Activated T-helper 2 cell treated with anti-CD3 and anti-CD28 coated beads, Interferon-gamma antibody, Interleukin-2, Interleukin-4, amounts not matched to agents 10 μg/mL and 5 μg/mL and 100 μg/mL, durations not matched to agents 14 hours and 24 hours and 36 hours (primary cell): Measurements from ENCODE around the gene SRGAP2C. TPM values are rescaled to one million over a fixed set of nuclear protein-coding genes. Genes with fewer than 3 reads are reported as not detected.
"Not testable (repeated sequence)": the region's sequence is repeated elsewhere in the genome, so short reads cannot be mapped to it uniquely, and the experiment has no call there.

Source experiments
- DNase-seq: peaks from one replicate; pipeline ENCODE4 v3.0.0; 2021; ENCODE audit warnings: low spot score
- H3K27ac Mint-ChIP-seq: one replicate; pipeline ENCODE4 v1.8.0; 2021; ENCODE audit warnings: mixed read lengths
- H3K27me3 Mint-ChIP-seq: one replicate; pipeline ENCODE4 v1.8.0; 2021; ENCODE audit warnings: low read depth, mixed read lengths
- H3K36me3 Mint-ChIP-seq: one replicate; pipeline ENCODE4 v1.8.0; 2021; ENCODE audit warnings: low read depth, mixed read lengths
- H3K4me1 Mint-ChIP-seq: one replicate; pipeline ENCODE4 v1.8.0; 2021; ENCODE audit warnings: low read depth, mixed read lengths
- H3K4me3 Mint-ChIP-seq: one replicate; pipeline ENCODE4 v1.8.0; 2021; ENCODE audit warnings: low read depth, mild to moderate bottlenecking, moderate library complexity, mixed read lengths
- H3K9me3 Mint-ChIP-seq: one replicate; pipeline ENCODE4 v1.8.0; 2021; ENCODE audit warnings: mixed read lengths
- intact Hi-C: fragments of 100-400 bp; cut with micrococcal nuclease; formaldehyde crosslinking; loops from one replicate; pipeline ENCODE4 v1.15.1; 2023
- total RNA-seq: library from RNA; stranded (reverse); gene quantifications from 2 replicates; pipeline ENCODE4 v1.2.3, GENCODE V29; 2022

Gene SRGAP2C
- total RNA-seq, 1 donor from 2014 or later = 51.6 TPM

- H3K4me3 Mint-ChIP-seq, H3K27ac Mint-ChIP-seq, H3K4me1 Mint-ChIP-seq, H3K27me3 Mint-ChIP-seq, DNase-seq, intact Hi-C loops, H3K36me3 Mint-ChIP-seq, H3K9me3 Mint-ChIP-seq: not testable (repeated sequence)
Measured at GRCh38 chr1:121317491-121318468, 133.0 kb downstream of the SRGAP2C start.

DNA sequence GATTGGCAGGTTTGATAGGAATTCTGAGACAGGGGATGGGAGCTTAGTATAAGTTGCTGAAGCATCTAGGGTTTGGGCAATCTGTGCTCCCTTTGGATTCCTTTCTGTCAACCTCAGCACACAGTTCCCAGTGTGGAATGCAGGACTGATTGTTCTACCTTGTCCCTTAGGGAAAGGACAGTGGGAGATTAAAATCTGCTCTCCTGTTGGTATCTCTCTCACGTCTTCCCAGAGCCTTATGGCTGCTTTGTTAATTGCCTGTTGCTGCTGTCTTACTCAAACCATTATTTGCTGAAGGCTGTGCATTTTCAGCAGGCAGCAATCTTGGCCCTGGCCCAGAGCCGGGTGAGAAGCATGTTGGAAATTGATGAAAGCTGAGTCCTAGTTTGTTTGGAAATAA lies 133.9 kb downstream of the SRGAP2C start:
- H3K27me3 Mint-ChIP-seq, H3K4me3 Mint-ChIP-seq, H3K9me3 Mint-ChIP-seq, H3K4me1 Mint-ChIP-seq, H3K36me3 Mint-ChIP-seq, intact Hi-C loops, H3K27ac Mint-ChIP-seq, DNase-seq: not testable (repeated sequence)

GRCh38 chr1:121321660-121322059 lies 136.9 kb downstream of the SRGAP2C start:
- H3K9me3 Mint-ChIP-seq, H3K4me3 Mint-ChIP-seq, intact Hi-C loops, H3K36me3 Mint-ChIP-seq, H3K27ac Mint-ChIP-seq, H3K4me1 Mint-ChIP-seq, H3K27me3 Mint-ChIP-seq, DNase-seq: not testable (repeated sequence)

DNA sequence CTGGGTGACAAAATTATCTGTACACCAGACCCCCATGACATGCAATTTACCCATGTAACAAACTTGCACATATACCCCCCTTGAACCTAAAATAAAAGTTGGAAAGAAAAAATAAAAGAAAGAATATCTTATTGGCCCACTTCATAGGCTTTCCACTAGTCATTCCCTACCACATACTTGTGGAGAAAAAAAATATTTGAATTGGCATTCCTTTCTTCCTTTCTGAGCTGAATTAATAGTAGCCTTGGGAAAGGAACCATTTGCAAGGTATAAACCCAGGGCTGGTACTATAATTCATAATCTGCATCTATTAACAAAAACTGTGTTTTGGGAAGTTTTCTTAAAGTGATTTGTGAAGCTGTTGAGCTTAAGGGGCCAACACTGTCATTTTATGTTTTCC lies 140.0 kb downstream of the SRGAP2C start:
- H3K4me3 Mint-ChIP-seq, DNase-seq, H3K27ac Mint-ChIP-seq, H3K9me3 Mint-ChIP-seq, H3K36me3 Mint-ChIP-seq, H3K27me3 Mint-ChIP-seq, H3K4me1 Mint-ChIP-seq, intact Hi-C loops: not testable (repeated sequence)

GRCh38 chr1:121332141-121332540 lies 147.4 kb downstream of the SRGAP2C start:
- H3K4me1 Mint-ChIP-seq, DNase-seq, intact Hi-C loops, H3K9me3 Mint-ChIP-seq, H3K27ac Mint-ChIP-seq, H3K36me3 Mint-ChIP-seq, H3K27me3 Mint-ChIP-seq, H3K4me3 Mint-ChIP-seq: not testable (repeated sequence)

GRCh38 chr1:121332599-121333562 lies 148.1 kb downstream of the SRGAP2C start:
- H3K4me3 Mint-ChIP-seq, H3K27ac Mint-ChIP-seq, H3K9me3 Mint-ChIP-seq, H3K36me3 Mint-ChIP-seq, intact Hi-C loops, H3K4me1 Mint-ChIP-seq, H3K27me3 Mint-ChIP-seq, DNase-seq: not testable (repeated sequence)

DNA sequence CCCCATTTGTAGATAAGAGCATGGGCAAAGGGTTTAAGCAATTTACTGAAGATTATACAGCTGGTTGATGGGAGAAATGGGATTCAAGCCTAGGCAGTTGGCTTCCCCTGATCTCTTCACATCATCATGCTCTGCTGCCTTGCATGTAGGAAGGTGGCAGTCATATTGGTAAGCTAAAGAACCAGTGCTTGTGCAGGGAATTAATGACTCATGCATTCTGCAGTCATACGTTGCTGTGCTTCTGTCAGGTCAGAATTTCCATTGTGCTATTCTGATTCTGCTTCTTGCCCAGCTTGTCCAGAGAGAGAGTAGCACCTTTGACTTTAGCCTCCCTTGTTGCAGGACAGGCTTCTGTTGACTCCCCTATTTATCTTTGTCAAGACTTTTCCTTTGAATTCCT lies 153.2 kb downstream of the SRGAP2C start:
- H3K27me3 Mint-ChIP-seq, H3K27ac Mint-ChIP-seq, DNase-seq, H3K4me1 Mint-ChIP-seq, intact Hi-C loops, H3K9me3 Mint-ChIP-seq, H3K4me3 Mint-ChIP-seq, H3K36me3 Mint-ChIP-seq: not testable (repeated sequence)

- H3K9me3 Mint-ChIP-seq, H3K27me3 Mint-ChIP-seq, intact Hi-C loops, DNase-seq, H3K4me1 Mint-ChIP-seq, H3K4me3 Mint-ChIP-seq, H3K36me3 Mint-ChIP-seq, H3K27ac Mint-ChIP-seq: not testable (repeated sequence)
Measured at GRCh38 chr1:121339611-121340010, 154.8 kb downstream of the SRGAP2C start.

DNA sequence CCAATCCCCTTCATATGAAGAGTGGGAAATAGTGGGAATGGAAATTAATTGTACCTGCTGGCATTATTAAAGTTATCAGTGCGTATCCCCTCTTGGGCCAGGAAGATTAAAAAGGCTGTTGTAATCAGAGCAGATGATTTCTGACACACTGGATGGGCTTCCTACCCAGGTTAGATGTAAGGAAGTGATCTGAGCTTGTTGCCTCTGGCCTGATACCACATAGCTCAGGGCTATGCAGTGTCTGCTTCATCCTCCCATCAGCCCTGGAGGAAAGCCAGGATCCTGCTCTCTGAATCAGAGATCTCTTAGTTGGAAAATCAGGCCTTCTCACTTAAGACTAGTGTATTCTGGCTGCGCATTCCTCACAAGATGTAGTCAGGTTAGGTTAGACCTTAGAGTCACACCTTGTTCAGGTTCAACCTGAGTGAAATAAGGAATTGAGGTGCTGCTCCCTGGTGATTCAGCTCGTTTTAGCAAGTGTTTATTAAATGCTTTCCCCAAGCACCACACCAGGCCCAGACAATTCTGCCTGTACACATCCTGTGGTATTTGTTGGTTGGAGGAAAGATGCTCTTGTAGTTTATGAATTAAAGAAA lies 158.6 kb downstream of the SRGAP2C start:
- H3K27ac Mint-ChIP-seq, H3K4me1 Mint-ChIP-seq, intact Hi-C loops: not testable (repeated sequence)

GRCh38 chr1:121344355-121344754 lies 159.6 kb downstream of the SRGAP2C start:
- intact Hi-C loops, H3K36me3 Mint-ChIP-seq, H3K4me1 Mint-ChIP-seq, H3K9me3 Mint-ChIP-seq, H3K27ac Mint-ChIP-seq, DNase-seq, H3K4me3 Mint-ChIP-seq, H3K27me3 Mint-ChIP-seq: not testable (repeated sequence)

More for the DNA sequence above, 158.6 kb downstream of the SRGAP2C start:
- H3K27me3 Mint-ChIP-seq, H3K36me3 Mint-ChIP-seq, H3K9me3 Mint-ChIP-seq, DNase-seq, H3K4me3 Mint-ChIP-seq: not testable (repeated sequence)

- H3K27me3 Mint-ChIP-seq, H3K9me3 Mint-ChIP-seq, H3K27ac Mint-ChIP-seq, DNase-seq, H3K4me3 Mint-ChIP-seq, intact Hi-C loops, H3K36me3 Mint-ChIP-seq, H3K4me1 Mint-ChIP-seq: not testable (repeated sequence)
Measured at GRCh38 chr1:121346654-121347053, 161.9 kb downstream of the SRGAP2C start.

- H3K36me3 Mint-ChIP-seq, intact Hi-C loops, H3K4me3 Mint-ChIP-seq, H3K27ac Mint-ChIP-seq, H3K4me1 Mint-ChIP-seq, DNase-seq, H3K9me3 Mint-ChIP-seq, H3K27me3 Mint-ChIP-seq: not testable (repeated sequence)
Measured at GRCh38 chr1:121347476-121347875, 162.7 kb downstream of the SRGAP2C start.
